GM13977 (cell line): ENCODE results near the gene GALNT7.

Source experiments
- DNase-seq: peaks from one replicate; pipeline ENCODE4 v3.0.0; 2012; ENCODE audit warnings: low spot score
- in situ Hi-C: fragments of 300-500 bp; cut with MboI; formaldehyde crosslinking; loops from one replicate; pipeline ENCODE4 v1.12.0; 2022; ENCODE audit warnings: low sequenced_read_pairs, low pct_unique_long_range_greater_than_20kb, mixed read lengths, inconsistent platforms; ENCODE audit not compliant: unreplicated experiment
- TF ChIP-seq, protein P1 (sequence below): IDR thresholded peaks from 2 replicates; pipeline ENCODE4 v1.5.1; 2012; ENCODE audit warnings: mild to moderate bottlenecking, control low read depth; ENCODE audit not compliant: insufficient read depth; ENCODE audit errors: extremely low read depth, missing control alignments

The GALNT7 gene

DNA sequence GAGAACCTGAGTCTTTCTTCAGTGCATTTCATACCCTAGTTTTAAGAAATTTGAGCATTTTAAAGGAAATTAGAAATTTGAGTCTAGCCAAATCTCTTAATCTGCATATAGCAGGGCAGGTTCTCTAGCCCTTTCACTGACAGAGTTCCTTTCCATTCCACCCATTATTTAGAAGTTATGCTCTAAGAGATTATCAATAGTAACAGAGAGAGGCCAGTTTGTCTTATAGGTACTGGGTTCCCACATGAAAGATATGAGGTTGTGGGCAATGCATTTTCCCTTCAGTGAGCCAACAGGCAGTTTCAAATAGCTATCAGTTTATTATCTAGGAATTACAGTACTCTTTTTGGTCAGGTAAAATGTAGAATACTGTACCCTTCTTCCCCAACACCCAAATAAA is 7.3 kb upstream of the GALNT7 start:
- TF ChIP-seq, protein P1, sequence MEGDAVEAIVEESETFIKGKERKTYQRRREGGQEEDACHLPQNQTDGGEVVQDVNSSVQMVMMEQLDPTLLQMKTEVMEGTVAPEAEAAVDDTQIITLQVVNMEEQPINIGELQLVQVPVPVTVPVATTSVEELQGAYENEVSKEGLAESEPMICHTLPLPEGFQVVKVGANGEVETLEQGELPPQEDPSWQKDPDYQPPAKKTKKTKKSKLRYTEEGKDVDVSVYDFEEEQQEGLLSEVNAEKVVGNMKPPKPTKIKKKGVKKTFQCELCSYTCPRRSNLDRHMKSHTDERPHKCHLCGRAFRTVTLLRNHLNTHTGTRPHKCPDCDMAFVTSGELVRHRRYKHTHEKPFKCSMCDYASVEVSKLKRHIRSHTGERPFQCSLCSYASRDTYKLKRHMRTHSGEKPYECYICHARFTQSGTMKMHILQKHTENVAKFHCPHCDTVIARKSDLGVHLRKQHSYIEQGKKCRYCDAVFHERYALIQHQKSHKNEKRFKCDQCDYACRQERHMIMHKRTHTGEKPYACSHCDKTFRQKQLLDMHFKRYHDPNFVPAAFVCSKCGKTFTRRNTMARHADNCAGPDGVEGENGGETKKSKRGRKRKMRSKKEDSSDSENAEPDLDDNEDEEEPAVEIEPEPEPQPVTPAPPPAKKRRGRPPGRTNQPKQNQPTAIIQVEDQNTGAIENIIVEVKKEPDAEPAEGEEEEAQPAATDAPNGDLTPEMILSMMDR: no peak
- in situ Hi-C loops: no loop called here
- no peak for DNase-seq

- DNase-seq: no peak
- in situ Hi-C loops: no loop called here
- TF ChIP-seq, protein P1: no peak
Observed at GRCh38 chr4:173165706-173166105, 2.9 kb upstream of the GALNT7 start.

DNA sequence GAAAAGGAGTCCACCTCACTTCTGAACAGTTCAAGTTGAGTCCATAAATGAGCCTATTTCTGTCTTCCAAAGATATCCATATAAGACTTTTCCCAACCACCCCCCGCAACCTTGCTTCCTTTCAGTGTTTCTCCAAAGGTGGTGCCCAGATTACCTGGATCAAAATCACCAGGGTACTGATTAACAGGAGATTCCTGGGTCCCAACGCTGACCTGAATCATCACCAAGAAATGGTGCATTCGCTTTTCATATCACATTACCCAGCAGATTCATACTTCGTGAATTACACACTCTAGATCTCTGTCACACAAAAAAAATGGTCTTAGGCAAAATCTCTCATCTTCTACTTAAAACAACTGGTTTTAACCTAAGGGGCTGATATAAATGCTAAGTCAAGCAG is 2.1 kb upstream of the GALNT7 start:
- in situ Hi-C loops: no loop called here
- TF ChIP-seq, protein P1: no peak

GRCh38 chr4:173167758-173168395 is 734 bp upstream of the GALNT7 start:
- TF ChIP-seq, protein P1: no peak
- in situ Hi-C loops: no loop called here
- DNase-seq: peak; percentile 31

More for the DNA sequence above, 2.1 kb upstream of the GALNT7 start:
- DNase-seq: no peak

- no peak for DNase-seq
- in situ Hi-C loops: no loop called here
- TF ChIP-seq, protein P1: no peak
Observed at GRCh38 chr4:173169178-173169427, 492 bp downstream of the GALNT7 start.

DNA sequence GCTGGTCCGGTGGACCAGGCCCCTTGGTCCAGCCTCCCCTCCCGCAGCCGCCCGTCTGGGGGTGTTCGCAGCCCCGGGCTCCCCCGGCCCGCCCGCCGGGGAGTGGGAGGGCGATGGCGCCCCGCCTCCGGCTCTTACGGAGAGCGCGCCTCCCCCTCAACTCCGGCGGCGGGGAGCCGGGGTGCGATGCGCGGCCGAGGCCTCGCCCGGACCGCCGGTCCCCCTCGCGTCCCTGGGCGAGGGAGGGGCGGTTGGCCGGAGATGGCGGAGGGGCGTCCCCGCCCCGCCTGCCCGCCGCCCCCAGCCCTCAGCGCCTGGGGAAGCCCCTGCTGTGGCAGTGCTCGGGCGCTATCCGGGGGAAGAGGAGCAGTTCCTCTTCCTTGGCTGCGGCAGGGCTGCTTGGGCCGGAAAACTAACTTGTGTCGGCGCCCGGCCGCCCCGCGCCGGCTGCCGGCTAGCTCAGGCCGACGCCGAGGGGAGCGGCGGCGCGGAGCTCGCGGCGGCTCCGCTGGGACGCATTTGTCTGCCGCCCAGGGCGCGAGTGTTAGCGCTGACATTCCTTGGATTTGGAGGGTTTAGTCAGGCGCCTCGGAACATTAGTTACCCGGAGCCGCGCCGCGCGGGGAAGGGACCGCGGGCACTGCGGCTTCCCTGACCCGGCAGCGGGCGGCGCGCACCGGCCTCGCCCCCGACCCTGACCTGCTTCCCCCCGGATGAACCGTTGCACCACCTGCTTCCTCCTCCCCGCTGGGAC is 994 bp downstream of the GALNT7 start:
- peak; percentile 94 for DNase-seq
- TF ChIP-seq, protein P1: no peak
- in situ Hi-C loops: no loop called here
